ENCODE results near the gene TIMM44.
"Not testable (repeated sequence)": the region's sequence is repeated elsewhere in the genome, so short reads cannot be mapped to it uniquely, and the experiment has no call there.

TIMM44 gene

DNA sequence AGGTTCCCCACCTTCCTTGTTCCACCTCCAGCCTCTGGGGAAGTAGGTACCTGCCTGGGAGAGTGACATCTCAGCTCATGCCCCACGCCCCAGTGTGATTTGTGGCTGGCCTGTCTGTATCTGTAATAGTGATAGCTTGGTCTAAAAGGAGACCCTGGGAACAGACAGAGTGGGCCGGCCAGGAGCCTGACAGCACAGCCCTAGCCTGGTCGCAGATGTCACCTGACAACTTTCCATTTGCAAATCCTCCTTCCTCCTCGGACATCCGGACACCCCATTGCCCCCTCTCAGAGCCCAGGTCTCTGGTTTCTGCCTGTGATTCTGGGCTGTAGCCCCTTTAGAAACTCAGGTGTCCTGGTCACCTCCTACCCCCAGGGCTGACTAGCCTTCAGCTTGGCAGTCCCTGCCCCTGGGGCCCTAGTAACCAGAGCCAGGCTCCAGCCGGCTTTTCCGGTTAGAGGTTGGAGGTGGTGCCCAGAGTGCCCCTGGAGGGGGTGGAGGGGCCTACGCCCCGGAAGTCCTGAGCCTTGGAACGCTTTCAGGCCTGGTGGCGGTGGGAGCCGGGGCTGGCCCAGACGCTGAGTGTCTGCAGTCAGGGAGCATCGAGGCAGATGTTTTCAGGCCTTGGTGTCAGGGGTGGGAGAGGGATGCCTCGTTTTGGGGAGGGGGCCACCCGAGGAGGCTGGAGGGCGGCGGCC, 48.7 kb downstream of the TIMM44 start:
- DNase-seq = no peak

DNA sequence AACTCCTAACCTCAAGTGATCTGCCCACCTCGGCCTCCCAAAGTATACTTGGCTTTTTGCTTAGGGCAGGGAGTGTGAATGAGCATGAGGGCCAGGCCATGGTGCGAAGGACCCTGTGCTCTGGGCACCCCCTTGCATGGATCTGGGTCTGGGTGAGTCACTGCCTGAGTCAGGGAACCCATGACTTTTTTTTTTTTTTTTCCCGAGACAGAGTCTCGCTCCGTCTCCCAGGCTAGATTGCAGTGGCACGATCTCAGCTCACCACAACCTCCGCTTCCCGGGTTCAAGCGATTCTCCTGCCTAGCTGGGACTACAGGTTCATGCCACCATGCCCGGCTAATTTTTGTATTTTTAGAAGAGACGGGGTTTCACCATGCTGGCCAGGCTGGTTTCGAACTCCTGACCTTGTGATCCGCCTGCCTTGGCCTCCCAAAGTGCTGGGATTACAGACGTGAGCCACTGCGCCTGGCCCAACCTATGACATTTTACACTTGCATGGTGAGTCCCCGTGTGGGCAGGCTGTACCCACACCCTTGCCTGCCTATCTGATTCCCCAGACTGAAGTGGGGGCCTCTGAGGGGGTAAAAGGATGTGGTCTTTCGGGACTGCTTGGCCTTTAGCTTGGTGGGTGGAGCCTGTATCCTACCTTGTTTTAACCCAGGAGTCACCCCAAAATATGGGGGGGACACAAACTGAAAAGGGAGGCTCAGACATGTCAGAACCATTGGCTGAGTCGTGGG, 49.9 kb downstream of the TIMM44 start:
- DNase-seq = not testable (repeated sequence)

DNA sequence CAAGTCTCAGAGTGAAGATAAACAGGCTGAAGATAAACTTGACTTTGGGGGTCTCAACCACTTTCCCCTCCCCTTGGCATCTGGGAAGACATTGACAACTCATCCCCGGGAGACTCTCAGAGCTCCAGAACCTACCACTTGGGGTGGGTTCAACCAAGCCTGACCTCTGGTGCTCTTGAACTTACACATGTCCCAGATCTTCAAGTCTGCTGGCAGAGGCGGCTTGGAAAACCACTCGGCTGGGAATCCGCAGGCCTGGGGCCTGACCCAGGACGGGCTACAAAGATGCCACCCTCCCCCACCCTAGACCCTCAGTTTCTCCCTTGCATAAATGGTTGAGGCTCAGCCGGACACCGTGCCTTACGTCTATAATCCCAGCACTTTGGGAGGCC, 54.6 kb downstream of the TIMM44 start:
- no peak for DNase-seq

DNA sequence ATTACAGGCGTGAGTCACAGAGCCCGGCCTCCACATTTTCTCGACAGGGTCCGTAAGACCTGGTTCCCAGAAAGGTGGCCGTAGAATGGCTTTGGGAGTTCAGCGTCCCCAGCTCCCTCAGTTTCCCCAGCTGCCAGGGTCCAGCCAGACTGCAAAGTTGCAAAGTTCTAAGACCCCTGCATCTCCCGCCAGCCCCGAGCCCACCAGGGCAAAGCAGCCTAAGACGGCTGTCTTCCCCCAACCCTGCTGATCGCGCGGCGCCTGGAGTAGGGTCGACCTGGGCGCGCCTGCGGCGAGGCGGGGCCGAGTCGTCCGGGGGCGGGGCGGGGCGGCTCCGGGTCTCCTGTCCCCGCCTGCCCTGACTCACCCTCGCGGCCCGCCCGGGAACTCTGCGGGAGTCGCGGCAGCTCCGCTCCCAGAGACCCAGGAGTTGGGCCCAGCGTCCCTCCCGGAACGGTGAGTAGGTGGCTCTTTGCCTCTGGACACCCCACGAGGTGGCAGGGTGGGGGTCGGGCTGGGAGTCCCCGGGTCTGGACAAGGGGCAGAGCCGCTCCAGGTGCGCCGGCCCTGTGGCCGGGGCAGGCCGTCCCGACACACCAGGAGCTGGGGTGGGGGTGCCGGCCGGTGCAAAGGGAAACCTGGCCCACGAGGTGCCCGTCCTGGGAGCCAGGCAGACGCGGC, 55.2 kb downstream of the TIMM44 start, which contains the start of gene LRRC8E:
Gene LRRC8E, plus strand, starts transcription at position 366 of the 681 bp plus-strand sequence. CDS start 7,094 bp downstream, outside the sequence.
- DNase-seq = peak; percentile 45

DNA sequence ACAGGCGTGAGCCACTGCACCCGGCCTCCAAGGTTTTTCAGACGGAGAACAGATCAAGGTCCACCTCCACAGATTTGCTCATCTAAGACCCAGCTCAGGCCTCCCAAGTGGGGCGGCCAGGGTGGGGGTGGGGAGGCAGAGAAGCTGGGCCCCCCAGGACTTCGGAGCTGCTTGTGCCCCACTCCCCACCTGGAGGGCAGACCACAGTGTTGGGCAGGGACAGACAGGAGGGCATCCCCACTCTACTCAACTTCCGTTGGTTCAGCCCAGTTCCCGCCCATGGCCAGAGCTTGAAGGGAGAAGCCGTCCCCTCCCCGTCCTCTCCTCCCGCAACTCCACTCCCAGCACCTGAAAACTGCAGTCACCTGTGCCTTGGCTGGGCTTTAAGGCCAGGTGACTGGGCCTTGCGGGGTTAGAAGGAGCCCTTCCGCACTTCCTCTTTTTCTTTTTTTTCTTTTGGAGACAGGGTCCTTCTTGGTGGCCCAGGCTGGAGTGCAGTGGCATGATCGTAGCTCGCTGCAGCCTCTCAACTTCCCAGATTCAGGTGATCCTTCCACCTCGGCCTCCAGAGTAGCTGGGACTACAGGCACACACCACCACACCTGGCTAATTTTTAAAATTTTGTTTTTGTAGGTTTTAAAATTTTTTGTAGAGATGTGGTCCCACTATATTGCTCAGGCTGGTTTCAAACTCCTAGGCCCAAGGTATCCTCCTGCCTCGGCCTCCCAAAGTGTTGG, 55.9 kb downstream of the TIMM44 start:
- DNase-seq = no peak

DNA sequence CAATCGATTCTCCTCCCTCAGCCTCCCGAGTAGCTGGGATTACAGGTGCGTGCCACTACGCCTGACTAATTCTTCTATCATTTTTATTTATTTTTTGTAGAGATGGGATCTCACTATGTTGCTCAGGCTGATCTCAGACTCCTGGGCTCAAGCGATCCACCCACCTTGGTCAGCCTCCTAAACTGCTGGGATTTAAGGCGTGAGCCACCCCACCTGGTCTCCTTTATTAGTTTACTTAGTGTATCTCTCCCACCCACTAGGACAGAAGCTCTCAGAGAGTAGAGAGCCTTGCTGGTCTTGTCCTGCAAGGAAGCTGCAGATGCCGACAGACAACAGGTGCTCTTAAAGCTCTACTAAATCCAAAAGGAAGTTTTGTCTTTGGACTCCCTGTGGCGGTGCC, 57.6 kb downstream of the TIMM44 start:
- no peak for DNase-seq

DNA sequence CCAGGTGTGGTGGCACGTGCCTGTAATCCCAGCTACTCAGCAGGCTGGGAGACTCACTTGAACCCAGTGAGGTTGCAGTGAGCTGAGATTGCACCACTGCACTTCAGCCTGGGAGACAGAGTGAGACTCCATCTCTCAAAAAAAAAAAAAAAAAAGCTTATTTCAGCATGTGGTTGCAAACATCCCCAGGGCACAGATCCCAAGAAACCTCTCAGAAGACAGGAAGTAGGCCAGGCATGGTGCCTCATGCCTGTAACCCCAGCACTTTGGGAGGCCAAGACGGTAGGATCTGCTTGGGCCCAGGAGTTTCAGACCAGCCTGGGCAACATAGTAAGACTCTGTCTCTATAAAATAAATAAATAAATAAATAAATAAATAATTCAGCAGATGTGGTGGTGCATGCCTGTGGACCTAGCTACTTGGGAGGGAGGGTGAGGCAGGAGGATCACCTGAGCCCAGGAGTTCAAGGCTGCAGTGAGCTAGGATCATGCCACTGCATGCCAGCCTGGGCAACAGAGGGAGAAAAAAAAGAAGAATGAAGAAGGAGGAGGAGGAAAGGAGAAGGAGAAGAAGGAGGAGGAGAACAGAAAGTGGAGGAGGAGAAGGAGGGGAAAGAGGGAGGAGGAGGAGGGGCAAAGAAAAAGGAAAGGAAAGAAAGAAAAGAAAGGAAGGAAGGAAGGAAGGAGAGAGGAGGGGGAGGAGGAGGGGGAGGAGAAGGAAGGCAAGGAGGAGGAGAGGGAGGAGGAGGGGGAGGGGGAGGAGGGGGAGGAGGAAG, 59.5 kb downstream of the TIMM44 start:
- DNase-seq = no peak

DNA sequence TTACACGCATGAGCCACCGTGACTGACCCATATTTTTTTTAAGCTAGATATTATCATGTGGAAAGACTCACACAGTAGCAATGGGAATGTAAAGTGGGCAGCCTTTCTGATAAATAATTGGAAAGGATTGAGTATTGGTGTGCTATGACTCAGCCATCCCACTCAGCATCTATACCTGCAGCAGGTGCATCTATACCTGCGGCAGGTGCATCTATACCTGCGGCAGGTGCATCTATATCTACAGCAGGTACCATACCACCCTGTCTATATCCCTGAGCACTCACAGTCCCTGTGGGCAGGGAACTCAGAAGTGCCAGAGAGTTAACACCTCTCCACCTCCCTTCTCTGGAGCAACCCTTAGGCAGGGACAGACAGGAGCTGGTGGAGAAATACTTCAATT, 60.4 kb downstream of the TIMM44 start:
- DNase-seq = no peak

DNA sequence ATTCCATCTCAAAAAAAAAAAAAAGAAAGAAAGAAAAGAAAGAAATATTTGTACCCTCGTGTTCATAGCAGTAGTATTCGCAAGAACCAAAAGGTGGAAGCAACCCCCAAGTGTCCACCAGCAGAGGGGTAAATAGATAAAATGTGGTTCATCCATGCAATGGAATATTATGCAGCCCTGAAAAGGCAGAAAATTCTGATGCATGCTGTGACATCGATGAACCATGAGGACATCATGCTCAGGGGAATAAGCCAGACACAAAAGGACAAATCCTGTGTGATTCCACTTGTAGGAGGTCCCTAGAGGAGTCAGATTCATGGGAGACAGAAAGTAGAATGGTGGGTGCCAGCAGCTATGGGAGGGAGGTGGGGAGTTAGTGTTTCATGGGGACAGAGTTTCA, 61.6 kb downstream of the TIMM44 start:
- DNase-seq = no peak

DNA sequence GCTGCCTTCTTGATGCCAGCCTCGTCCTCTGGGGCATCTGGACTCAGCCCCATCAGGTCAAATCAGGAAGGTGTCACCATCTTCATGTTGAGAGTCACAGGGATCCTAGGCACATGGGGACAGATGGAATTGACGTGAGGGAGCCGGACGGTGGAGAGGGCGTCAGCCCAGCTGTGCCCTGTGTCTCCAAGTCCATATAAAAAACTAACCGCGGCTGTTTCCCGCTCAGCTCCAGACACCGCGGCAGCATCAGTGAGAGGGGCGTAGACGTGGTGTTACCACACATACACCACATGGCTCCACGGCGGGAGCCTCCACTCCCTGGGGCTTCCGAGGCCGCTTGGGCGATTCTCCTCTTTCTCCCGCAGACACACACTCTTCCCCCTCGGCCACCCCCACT, 63.6 kb downstream of the TIMM44 start:
- DNase-seq = no peak

DNA sequence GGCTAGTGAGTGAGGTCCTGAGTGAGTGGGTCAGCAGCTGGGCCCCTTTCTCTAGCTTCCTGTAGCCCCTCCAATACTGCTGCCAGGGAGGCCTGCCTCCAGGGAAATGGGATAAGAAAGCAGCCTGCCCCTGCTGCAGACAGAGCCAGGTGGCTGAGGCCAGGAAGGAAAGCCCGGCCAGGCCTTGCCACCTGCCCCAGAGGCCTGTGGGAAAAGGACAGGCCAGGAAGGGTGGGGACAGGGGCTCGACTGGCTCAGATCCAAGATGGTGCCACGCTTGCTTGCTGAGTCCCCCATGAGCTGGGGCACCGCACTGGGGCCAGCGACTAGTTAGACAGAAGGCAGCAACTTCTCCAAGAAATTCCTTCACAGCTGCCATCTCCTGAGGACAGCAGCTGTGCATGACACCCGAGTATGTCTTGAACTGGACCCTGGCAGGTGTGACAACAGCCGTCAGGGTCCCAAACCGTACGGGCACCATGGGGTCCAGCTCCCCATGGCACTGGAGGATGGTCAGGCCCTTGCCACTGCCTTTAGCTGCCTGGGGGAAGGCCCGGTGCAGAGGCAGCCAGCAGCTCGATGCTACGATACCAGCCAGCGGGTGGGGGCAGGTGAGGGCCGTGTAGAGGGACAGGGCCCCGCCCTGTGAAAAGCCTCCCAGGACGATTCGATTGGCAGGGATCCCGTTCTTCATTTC, 64.2 kb downstream of the TIMM44 start:
- DNase-seq = no peak

DNA sequence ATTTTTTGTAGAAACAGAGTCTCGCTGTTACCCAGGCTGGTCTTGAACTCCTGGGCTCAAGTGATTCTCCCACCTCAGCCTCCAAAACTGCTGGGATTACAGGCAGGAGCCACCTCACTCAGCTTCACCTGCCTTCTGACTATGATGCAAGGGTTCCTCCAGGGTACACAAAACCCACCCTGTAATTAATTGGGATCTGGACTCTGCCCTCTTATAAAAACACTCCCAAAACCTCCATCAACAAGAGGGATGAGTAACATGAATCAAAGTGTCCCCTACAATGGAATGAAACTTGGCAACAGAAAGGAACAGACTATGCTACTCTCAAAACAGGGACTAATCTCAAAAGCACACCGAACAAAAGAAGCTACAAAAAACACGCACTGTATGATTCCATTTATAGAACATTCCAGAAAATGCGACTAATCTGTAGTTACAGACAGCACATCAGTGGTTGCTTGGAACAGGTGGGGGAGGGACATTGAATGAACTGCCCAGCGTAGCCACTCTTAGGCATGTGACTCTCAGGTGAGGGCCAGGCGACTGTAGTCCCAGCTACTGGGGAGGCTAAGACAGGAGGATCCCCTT, 66.1 kb downstream of the TIMM44 start:
- no peak for DNase-seq
